HG03045 (cell line): ENCODE results near the gene PRKCD.
A peak's percentile ranks its signal among the peaks of the same experiment; 100 is the strongest.

Source experiments
- ATAC-seq: cut with Tn5 transposase; IDR thresholded peaks from one replicate; pipeline ENCODE4 v1.9.1; 2021; ENCODE audit warnings: mild to moderate bottlenecking, moderate library complexity; ENCODE audit not compliant: unreplicated experiment

PRKCD gene

DNA sequence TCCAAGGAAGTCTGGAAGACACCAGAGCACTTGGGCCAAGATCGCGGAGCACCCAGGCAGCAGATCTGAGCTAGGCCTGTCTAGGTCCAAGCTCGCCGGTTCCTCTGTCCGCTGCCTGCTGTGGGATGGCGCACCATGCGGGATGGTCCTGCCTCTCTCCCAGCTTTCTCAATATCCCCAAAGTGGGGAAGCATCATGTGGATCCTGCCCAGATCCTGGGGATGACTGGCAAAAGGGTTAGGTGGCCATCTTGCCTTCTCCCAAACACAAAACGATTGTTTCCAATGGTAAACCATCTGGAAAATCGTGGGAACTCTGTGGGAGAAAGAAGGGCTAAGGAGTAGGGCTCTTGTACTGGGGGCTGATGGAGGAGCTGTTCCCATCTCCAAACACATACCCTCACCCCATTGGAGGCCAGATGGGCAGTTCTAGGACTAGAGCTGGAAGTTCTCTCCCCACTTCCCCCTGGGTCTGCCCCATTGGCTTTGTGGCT, 8.9 kb downstream of the PRKCD start:
- no peak for ATAC-seq

DNA sequence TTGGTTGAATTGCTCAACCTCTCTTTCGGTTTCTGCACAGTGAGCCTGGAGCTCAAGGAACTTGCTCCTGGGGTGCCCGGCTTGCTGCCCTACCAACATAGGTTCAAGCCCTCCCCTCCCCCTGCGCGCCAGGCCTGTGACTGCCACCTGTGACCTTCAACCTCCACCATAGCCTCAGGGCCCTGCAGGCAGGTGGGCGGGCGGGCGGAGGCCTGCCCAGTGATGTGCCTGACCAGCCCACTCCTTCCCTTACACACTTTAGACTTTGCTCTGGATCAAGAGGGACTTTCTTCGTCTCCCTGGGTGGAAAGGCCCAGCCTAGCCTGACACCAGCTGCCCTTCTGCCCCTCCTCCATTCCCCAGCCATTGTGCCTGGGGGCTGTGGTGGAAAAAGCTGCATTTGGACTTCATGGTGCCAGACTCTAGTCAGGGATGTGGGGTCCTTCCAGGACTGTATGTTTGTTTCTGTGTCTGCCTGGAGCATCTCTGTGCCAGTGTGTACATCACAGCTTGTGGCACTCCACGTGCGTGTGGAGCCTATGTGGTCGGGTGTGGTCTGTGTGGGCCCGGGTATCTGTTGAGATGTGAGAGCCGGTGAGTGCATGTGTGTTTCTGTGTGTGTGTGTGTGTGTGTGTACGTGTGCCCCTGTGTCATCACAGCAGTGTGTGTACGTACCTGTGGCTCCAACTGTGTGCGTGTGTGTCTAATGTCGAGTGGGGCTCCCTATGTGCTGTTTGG, 9.5 kb downstream of the PRKCD start:
- ATAC-seq = peak; percentile 32

DNA sequence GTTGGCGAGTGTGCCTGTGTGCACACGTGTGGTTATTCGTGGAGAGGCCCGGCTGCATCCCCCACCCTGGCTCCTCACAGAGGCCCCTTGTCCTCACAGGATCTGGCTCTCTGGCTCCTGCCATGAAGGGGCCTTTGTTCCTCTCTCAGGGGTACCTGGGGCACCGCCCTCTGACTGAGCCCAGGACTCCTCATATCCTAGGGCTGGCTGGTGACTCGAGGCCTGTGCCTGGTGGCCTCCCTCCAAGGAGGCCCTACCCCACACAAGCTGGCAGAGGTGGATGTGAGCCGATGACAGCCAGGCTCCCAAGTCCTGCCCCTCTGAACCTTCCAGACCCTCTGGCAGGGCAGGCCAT, 10.0 kb downstream of the PRKCD start:
- ATAC-seq = no peak

DNA sequence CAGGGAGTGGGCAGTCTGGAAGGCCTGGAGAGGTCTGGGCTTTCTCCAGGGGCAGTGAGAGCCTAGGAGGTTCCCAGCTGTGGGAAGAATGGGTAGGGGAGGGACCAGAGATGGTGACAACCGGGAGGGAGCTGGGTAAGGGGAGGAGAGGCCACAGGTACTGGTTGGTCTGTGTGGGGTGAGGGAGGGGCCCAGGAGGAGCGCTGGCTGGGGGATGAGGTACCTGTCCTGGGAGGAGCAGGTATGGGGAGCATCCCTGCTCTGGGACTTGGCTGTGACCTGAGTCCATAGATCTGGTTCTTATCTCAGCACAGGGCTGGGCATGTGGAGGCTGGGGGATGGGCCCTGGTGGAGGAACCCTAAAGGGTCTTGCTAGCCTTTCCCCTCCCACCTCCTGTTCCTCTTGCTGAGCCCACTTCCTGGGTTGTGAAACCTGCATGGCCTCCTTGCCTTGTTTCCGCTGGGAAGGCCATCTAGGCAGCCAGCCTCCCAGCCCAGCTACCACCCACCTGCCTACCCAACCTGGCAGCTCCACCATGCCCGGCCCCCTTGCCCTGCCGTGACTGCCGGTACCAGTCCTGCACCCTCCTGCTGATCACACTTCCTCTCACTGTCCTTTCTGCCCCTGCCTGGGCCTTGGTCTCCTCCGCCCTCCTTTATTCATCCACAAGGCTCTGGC, 11.0 kb downstream of the PRKCD start:
- ATAC-seq = no peak

DNA sequence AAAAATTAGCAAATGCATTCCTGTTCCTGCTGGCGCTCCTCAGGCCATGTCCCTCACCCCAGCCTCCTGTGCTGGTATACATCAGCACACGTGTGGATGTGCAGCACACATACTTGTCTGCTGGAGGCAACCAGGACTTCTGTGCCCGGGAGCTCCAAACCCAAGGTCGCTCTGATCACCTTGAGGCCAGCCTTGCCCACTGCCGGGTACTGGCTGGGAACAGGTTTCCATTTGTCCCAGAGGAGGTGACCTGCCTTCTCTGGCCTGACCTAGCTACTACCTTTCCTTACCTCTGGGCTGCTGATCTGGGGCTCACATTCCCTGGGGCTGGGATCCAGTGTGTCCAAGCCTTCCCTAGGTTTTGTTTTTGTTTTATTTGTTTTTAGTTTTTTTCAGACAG, 12.1 kb downstream of the PRKCD start:
- no peak for ATAC-seq

DNA sequence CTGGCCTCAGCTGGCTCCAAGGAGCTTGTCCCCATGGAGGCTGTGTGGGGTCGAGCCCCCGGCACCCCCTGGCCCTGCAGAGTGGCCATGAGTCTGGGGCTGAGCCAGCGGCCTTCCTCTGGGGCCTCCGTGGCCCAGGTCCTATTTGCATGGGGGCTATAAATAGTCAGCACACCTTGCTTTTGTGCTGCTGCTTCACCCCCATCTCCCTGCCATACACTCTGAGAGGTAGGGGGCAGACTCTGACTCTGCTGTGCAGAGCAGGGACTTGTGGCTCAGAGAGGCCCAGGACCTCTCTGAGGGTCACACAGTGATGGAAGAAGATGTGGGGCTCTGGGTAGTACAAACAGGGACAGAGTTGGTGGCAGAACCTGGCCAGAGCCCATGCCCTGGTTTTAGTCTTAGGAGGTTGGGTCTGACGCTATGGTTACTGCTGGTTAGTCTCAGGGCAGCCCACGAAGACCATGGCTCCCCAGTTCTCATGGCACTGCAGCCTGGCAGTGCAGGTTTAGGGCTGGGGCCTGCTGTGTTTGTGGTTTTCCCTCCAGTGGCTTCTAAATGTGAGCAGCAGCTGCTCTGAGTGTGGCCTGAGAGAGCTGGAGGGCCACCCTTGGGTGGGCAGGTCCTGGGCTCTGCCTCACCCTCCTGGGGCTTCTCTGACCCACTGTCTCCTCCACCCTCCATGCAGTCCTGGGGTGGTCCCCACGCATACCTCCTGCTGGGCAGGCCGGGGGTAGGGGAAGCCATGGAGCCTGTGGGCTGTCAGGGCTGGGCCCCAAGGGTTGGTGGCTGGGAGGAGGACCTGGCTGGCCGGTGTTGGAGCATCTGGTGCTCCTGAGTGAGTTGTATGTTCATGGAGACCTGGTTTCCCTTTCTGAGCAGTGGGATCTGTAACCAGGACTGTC, 13.6 kb downstream of the PRKCD start:
- ATAC-seq = peak; percentile 48

DNA sequence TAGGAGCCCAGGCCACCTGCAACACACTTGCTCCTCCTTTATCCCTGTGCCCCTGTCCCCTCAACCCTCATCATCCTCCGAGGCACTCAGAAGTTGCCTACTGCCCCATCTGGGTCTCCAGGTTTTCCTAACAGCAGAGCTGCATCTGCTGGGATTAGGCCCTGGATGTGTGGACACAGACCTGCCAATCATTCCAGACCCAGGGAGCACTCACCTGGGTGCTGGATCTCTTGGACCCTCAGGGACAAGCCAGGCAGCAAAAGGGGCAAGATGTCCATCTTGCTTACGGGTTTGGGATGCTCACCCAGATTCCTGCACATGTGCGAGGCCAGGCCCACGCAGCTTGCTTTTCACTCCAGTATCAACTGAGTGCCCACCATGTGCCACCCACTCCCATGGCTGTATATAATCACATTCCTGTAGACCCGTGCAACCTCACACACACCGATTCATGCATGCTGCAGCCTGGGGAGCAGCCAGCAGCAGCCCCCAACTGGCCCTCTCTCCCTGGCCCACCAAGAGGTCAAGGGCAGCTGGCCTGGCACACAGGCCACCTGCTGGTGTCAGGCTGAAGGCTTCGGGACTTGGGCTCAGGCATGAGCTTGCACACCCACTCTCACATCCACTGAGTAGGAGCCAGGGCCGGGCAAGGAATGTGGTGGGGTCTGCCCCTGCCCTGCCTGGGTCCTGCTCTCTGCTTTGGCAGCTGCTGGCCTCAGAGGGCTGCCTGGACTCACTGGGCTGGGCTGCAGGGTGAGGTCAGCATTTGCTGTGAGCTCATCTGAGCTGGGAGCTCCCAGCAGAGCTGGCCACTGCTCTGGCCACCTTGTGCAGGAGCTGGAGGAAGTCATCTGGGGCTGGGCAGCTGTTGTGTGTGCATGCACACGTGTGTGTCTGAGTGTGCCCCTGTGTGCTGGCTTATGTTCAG, 14.9 kb downstream of the PRKCD start:
- ATAC-seq = no peak

DNA sequence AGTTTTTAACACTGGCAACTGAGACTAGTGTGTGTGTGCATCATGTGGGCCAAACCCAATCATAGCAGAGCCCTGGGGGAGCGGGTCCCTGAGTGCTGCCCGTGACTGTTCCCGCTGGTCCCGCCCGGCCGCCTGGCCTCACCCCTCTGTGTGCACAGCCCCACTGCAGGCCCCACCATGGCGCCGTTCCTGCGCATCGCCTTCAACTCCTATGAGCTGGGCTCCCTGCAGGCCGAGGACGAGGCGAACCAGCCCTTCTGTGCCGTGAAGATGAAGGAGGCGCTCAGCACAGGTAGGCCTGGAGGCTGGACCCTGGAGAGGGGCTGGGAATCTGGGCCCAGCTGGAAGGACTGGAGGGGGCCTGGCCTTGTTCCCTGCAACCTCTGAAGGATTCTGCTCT, 17.2 kb downstream of the PRKCD start:
- ATAC-seq = no peak

DNA sequence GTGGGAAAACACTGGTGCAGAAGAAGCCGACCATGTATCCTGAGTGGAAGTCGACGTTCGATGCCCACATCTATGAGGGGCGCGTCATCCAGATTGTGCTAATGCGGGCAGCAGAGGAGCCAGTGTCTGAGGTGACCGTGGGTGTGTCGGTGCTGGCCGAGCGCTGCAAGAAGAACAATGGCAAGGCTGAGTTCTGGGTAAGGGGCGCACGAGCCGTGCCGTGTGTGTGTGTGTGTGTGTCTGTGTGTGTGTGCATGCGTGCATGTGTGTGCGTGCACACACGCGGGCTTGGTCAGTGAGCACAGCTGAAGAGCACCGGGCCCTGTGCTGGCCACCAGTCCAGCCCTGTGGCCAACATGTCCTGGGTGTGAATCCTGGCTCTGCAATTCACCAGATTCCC, 18.6 kb downstream of the PRKCD start:
- ATAC-seq = no peak

DNA sequence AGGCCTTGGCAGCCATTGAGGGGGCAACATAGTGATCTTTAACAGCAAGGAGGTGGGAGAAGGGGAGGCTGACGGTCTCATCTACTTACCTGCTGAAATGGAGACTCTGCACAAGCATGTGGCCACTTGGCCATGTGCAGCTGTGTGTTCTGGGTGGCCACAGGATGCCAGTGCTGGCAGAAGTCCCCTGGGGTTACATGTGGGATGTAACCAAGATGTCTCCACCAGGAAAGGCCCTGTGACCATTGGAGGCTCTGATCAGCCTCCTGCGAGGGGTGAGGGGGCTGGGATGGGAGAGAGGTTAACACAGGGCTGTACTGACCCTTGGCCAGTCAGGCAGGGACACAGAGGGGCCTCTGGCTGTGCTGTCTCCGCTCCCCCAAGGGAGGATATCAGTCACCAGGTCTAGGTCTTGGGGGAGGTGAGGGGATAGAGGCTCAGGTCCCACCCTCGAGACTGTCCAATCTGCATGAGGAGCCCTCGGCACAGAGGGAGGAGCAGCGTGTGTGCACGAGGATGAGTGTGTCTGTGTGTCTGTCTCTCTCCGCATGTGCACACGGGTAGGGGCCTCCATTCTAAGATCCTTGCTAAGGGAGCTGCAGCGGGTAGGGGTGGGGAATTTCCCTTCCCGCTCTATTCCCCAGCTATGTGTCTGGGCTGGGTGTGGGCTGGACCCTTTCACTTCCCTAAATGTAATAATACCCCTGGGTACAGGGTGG, 19.5 kb downstream of the PRKCD start:
- ATAC-seq = peak; percentile 92

DNA sequence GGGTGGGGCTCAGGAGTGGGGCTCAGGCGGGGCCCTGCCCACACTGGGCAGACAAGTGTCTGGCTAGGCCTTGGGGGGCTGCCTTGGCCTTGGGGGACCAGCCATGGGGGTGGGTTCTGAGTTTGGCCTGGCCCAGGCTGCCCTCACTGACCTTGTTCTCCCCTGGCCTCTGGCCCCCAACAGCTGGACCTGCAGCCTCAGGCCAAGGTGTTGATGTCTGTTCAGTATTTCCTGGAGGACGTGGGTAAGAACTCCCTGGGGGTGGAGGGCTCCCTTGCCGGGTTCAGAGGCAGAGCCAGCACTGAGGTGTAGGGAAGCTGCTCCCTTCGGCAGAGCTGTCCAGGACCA, 20.0 kb downstream of the PRKCD start:
- ATAC-seq = no peak

DNA sequence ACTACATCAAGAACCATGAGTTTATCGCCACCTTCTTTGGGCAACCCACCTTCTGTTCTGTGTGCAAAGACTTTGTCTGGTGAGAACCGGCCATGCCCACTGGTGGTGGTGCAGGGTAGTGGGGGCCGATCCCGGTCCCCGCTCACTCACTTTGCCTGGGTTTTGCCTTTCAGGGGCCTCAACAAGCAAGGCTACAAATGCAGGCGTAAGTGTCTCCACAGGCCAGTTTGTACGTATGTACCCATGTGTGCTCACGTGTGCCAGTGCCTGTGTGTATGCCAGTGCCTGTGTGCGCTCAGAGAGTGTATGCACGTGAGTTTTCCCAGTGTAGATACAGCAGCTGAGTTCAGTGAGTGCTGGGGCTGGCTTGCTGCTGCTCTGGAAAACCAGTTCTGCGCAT, 20.5 kb downstream of the PRKCD start:
- ATAC-seq = no peak

DNA sequence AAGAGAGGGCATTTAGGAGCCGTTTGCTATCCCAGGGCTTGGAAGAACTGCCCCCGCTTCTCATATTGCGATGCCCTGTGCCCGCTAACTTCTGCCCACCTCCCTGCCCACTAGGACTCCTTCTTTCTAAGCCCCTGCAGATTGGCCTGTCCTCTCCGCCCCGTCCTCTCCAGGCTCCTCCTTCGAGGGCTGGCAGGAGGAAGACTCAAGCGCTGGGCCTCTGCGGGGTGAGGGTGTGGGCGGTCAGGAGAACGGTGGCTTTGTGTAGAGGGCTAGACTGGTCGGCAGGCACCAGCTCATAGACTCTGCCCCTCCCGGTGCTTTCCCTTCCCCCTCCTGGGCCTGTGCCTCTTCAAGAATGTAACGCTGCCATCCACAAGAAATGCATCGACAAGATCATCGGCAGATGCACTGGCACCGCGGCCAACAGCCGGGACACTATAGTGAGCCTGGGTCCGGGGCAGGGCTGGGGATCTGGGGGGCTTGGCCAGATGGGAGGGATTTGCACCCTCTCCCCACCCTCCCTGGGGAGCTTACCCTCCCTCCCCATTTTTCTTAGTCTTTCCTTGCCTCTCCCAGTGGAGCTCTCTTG, 21.9 kb downstream of the PRKCD start:
- no peak for ATAC-seq

DNA sequence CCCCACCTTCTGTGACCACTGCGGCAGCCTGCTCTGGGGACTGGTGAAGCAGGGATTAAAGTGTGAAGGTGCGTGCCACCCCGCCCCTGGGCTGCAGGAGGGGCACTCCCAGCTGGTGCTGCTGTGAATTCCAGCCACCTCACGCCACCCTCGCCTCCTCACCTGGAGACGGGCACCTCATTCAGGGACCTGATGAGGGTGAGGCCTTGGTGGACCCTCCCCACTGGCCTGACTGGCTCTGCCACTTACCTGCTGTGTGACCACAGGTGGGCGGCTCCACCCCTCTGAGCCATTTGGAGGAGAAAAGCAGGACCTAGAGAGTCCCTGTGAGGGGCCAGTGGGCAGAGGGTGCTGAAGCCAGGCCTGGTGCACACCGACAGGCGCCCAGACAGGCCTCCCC, 22.5 kb downstream of the PRKCD start:
- no peak for ATAC-seq

DNA sequence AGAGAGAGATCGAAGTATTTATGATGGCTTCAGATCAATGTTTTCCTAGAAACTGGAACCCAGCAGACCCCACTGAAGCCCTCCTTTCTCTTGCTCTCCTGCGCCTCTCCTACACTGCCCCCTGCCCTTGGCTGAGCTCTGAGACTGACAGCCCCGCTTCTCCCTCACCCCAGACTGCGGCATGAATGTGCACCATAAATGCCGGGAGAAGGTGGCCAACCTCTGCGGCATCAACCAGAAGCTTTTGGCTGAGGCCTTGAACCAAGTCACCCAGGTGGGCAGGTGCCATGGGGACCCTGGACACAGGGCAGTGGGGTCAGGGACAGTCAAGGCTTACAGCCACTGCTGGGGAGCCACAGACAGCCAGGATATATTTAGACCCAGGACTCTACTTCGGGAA, 23.7 kb downstream of the PRKCD start:
- no peak for ATAC-seq

DNA sequence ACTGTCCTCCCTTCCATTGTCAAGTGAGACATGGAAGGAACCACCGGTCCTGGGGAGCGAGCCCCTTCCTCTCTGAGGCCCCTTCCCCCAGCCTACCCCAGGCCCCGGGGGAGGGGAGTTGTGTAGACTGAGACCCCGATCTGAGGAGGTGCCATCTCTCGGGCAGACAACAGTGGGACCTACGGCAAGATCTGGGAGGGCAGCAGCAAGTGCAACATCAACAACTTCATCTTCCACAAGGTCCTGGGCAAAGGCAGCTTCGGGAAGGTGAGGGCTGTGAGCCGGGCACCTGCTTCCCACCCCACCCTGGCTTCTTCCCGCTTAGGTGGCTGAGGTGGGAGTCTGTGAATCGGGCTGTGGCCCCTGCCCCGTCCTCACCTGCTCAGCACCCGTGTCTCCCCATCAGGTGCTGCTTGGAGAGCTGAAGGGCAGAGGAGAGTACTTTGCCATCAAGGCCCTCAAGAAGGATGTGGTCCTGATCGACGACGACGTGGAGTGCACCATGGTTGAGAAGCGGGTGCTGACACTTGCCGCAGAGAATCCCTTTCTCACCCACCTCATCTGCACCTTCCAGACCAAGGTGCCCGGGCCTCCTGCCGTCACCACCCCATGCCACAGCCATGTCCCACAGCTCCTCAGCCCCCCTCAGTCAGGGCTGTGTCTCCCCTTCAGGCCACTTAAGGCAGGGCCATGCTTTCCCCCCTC, 24.9 kb downstream of the PRKCD start:
- ATAC-seq = no peak

DNA sequence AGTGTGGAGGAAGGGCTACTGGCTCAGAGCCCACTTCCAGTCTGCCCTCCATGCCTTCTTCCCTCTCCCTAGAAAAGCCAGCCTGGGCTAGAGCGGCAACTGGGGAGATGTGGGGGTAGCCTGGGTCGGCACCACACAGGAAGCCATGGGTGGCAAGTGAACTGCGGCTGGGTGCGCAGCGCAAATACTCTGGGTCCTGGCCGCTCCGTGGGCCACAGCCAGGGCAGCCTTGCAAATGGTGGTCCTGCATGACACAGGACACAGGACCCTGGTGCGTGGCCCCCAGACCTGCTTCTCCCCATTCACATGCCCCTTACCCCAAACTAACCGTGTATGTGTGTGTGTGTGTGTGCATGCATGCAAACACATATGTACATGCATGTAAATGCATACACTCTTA, 25.7 kb downstream of the PRKCD start:
- ATAC-seq = no peak

DNA sequence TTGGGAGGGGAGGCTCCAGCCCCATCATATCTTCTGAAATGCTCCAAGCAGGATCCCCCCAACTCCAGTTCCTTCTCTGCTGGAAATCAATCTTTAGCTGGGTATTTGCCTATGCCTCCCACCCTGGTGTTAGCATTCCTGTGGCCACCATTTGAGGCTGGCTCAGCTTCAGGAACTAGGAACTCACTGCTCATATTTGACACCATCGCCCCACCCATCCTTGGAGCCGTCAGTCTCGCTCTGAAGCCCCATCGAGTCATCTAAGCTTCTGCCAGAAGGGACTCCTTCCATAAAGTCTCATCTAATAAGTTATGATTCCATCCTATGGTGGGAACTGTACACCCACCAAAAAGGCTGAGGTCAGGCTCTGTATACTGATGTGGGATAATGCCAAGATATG, 26.4 kb downstream of the PRKCD start:
- no peak for ATAC-seq

DNA sequence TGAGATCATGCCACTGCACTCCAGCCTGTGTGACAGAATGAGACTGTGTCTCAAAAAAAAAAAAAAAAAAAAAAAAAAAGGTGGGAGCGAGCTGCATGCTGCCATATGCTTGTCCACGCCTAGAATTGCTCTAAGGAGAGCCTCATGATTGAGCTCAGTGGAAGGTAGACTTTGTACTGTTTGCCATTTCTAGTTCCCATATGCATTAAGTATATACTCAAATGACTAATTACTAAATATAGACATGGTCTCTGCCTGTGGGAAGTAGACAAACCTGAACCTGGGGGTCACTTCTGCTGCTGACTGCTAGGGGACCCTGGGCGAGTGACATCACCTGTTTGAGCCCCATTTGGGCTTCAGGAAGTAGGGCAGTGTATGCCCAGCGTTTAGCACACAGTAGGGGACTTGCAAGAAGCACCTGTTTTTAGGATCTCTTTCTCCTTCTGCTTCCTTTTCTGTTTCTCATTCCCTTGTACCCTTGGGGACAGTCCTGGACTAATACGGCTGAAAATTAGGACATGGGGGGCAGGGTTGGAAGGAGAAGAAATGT, 27.2 kb downstream of the PRKCD start:
- ATAC-seq = no peak
